ENCODE data around the gene SYTL3. TPM values are rescaled to one million over a fixed set of nuclear protein-coding genes. Genes with fewer than 3 reads are reported as not detected.
A peak's percentile ranks its signal among the peaks of the same experiment; 100 is the strongest.

The SYTL3 gene
- total and polyA plus RNA-seq, 9 of the 15 experiments (the other 6 are each of a cell fraction or from before 2014, with no cell fraction given): 0.04 to 0.46 (median 0.17) TPM; not detected in 1

DNA sequence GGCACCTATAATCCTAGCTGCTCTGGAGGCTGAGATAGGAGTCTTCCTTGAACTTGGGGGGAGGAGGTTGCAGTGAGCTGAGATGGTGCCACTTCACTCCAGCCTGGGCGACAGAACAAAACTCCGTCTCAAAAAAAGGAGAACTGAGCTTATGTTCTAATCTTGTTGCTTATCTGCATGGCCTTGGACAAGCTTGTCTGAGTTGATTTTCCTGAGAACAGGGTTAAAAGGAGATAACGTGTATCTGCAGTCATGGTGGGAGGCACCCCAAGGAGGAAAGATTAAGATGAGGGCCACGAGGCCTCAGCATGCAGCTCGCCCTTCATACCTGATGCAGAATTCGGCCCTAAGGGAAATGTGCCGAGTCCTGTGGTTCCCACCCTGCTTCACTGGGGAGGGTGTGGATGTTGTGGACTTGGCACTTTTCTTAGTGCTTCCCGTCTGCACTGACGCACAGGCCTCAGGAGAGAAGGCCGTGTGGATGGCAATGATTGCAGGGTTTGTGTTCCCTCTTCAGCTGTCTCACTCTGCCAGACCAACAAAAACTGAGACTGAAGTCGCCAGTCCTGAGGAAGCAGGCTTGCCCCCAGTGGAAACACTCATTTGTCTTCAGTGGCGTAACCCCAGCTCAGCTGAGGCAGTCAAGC, 113.1 kb downstream of the SYTL3 start (continued):
- TF ChIP-seq, protein P1, sequence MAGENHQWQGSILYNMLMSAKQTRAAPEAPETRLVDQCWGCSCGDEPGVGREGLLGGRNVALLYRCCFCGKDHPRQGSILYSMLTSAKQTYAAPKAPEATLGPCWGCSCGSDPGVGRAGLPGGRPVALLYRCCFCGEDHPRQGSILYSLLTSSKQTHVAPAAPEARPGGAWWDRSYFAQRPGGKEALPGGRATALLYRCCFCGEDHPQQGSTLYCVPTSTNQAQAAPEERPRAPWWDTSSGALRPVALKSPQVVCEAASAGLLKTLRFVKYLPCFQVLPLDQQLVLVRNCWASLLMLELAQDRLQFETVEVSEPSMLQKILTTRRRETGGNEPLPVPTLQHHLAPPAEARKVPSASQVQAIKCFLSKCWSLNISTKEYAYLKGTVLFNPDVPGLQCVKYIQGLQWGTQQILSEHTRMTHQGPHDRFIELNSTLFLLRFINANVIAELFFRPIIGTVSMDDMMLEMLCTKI (IDR thresholded peaks at IDR 0.05; ENCODE audit: partially characterized antibody): no peak
- TF ChIP-seq ZFX (CRISPR knock-in tag; IDR thresholded peaks at IDR 0.05) (peak; percentile 51), SMAD1 (IDR thresholded peaks at IDR 0.05; ENCODE audit: low read depth, low read length, partially characterized antibody) (peak; percentile 52), CREM (IDR thresholded peaks at IDR 0.05; ENCODE audit: low read depth) (peak; percentile 74), ZNF766 (CRISPR knock-in tag; conservative IDR thresholded peaks at IDR 0.05) (peak; percentile 95), JUND (IDR thresholded peaks at IDR 0.05; ENCODE audit: borderline replicate concordance, low read depth, low read length) (peak; percentile 72), JUND (tag; IDR thresholded peaks at IDR 0.05; ENCODE audit: borderline replicate concordance, low read depth, low read length) (peak; percentile 42; the same call in 1 of the 3 replicates), ZNF121 (CRISPR knock-in tag; conservative IDR thresholded peaks at IDR 0.05) (no peak), ZNF444 (CRISPR knock-in tag; IDR thresholded peaks at IDR 0.05) (peak; percentile 56; the same call in 1 of the 2 replicates), POLR2B (IDR thresholded peaks at IDR 0.05; ENCODE audit: low read depth, partially characterized antibody) (no peak), ZNF408 (CRISPR knock-in tag; IDR thresholded peaks at IDR 0.05; ENCODE audit: low read depth) (no peak)
- TF ChIP-seq, protein P2, sequence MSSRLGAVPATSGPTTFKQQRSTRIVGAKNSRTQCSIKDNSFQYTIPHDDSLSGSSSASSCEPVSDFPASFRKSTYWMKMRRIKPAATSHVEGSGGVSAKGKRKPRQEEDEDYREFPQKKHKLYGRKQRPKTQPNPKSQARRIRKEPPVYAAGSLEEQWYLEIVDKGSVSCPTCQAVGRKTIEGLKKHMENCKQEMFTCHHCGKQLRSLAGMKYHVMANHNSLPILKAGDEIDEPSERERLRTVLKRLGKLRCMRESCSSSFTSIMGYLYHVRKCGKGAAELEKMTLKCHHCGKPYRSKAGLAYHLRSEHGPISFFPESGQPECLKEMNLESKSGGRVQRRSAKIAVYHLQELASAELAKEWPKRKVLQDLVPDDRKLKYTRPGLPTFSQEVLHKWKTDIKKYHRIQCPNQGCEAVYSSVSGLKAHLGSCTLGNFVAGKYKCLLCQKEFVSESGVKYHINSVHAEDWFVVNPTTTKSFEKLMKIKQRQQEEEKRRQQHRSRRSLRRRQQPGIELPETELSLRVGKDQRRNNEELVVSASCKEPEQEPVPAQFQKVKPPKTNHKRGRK (tag; IDR thresholded peaks at IDR 0.05): no peak
- TF ChIP-seq, protein P3, sequence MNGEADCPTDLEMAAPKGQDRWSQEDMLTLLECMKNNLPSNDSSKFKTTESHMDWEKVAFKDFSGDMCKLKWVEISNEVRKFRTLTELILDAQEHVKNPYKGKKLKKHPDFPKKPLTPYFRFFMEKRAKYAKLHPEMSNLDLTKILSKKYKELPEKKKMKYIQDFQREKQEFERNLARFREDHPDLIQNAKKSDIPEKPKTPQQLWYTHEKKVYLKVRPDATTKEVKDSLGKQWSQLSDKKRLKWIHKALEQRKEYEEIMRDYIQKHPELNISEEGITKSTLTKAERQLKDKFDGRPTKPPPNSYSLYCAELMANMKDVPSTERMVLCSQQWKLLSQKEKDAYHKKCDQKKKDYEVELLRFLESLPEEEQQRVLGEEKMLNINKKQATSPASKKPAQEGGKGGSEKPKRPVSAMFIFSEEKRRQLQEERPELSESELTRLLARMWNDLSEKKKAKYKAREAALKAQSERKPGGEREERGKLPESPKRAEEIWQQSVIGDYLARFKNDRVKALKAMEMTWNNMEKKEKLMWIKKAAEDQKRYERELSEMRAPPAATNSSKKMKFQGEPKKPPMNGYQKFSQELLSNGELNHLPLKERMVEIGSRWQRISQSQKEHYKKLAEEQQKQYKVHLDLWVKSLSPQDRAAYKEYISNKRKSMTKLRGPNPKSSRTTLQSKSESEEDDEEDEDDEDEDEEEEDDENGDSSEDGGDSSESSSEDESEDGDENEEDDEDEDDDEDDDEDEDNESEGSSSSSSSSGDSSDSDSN (IDR thresholded peaks at IDR 0.05; ENCODE audit: borderline replicate concordance in 1 of 2, low read depth in 2 of 2, low read length in 2 of 2): 0 out of 4 replicates have a peak, but pooled peaks of 1 of the 2 experiments have one; percentile 17
- TF ChIP-seq, protein P4, sequence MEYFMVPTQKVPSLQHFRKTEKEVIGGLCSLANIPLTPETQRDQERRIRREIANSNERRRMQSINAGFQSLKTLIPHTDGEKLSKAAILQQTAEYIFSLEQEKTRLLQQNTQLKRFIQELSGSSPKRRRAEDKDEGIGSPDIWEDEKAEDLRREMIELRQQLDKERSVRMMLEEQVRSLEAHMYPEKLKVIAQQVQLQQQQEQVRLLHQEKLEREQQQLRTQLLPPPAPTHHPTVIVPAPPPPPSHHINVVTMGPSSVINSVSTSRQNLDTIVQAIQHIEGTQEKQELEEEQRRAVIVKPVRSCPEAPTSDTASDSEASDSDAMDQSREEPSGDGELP (CRISPR knock-in tag; IDR thresholded peaks at IDR 0.05; ENCODE audit: borderline replicate concordance): peak; percentile 74; the same call in 1 of the 2 replicates
- TF ChIP-seq, protein P5, sequence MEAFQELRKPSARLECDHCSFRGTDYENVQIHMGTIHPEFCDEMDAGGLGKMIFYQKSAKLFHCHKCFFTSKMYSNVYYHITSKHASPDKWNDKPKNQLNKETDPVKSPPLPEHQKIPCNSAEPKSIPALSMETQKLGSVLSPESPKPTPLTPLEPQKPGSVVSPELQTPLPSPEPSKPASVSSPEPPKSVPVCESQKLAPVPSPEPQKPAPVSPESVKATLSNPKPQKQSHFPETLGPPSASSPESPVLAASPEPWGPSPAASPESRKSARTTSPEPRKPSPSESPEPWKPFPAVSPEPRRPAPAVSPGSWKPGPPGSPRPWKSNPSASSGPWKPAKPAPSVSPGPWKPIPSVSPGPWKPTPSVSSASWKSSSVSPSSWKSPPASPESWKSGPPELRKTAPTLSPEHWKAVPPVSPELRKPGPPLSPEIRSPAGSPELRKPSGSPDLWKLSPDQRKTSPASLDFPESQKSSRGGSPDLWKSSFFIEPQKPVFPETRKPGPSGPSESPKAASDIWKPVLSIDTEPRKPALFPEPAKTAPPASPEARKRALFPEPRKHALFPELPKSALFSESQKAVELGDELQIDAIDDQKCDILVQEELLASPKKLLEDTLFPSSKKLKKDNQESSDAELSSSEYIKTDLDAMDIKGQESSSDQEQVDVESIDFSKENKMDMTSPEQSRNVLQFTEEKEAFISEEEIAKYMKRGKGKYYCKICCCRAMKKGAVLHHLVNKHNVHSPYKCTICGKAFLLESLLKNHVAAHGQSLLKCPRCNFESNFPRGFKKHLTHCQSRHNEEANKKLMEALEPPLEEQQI (IDR thresholded peaks at IDR 0.05): peak; percentile 72; the same call in 1 of the 2 replicates
- TF ChIP-seq, protein P6, sequence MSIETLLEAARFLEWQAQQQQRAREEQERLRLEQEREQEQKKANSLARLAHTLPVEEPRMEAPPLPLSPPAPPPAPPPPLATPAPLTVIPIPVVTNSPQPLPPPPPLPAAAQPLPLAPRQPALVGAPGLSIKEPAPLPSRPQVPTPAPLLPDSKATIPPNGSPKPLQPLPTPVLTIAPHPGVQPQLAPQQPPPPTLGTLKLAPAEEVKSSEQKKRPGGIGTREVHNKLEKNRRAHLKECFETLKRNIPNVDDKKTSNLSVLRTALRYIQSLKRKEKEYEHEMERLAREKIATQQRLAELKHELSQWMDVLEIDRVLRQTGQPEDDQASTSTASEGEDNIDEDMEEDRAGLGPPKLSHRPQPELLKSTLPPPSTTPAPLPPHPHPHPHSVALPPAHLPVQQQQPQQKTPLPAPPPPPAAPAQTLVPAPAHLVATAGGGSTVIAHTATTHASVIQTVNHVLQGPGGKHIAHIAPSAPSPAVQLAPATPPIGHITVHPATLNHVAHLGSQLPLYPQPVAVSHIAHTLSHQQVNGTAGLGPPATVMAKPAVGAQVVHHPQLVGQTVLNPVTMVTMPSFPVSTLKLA (conservative IDR thresholded peaks at IDR 0.05): peak; percentile 63 to 88; a peak in 3 of 4 replicates

All from K562 (cell line).